ENCODE results near the gene RPTOR. TPM values are rescaled to one million over a fixed set of nuclear protein-coding genes. Genes with fewer than 3 reads are reported as not detected.

The RPTOR gene
- total RNA-seq, 2 experiments from 2014 or later = 48.1 to 87.8 TPM

DNA sequence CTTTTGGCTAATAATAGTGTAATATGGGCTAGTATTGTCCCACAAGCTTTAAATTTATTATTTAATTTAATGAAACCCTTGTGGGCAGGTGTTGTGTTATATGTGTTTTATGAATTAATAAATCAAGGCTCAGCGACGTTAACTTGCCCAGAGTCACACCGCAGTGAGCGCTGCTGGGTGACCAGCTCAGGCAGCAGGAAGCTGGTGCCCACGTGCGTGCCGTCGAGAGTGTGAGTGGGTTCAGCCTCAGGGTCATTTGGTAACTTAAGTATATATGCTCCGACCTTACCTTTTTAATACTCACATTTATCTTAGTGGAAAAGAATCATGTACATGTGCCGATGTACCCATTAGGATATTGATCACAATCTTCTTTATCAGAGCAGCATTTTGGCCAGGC, 309.6 kb downstream of the RPTOR start:
- H3K27ac ChIP-seq (ENCODE audit: low read depth, low read length, poor library complexity, severe bottlenecking) = no peak overlapping the region

DNA sequence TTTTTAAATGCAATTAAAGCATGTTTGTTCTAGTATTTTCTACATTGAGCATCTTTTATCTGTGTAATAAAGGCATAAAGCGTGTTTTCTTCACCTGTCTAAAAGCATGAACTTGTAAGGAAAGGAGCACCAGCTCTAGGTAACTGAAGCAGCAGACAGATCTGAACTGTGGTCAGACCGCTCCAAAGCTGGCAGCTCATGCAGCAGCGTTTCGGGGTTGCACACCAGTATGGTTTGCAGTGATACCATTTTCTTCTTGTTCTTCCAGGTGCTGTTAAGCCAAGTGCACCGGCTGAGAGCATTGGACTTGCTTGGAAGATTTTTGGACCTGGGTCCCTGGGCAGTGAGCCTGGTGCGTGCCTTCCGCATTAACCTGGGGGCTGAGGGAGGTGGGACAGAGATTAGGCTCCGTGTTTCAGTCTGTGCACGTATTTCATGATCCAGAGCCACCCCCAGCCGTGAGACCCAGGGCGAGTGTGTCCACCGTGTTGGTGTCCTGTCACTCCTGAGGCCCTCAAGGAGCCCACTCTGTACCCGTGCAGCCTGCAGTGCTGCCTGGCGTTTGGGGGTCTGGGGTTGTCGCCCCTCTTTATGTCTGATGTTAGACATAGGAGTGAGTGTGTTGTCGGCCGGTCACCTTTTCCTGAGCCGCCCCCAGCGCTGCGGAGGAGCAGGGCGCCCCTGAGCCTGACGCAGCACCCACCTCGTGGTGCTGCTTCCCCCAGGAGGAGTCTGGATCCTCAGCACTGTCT, 310.7 kb downstream of the RPTOR start:
- Histone ChIP-seq H3K79me2 (ENCODE audit: insufficient read depth, low read depth, low read length) (no peaks in the 10 kb centered on the region), H3K36me3 (ENCODE audit: insufficient read depth, low read length) (peaks cover 14% of the 10 kb centered on the region), H4K20me1 (ENCODE audit: insufficient read depth, low read length) (no peaks in the 10 kb centered on the region), H3K4me1 (ENCODE audit: insufficient read depth, low read length, poor library complexity, severe bottlenecking) (no peaks in the 10 kb centered on the region), H3K9me2 (ENCODE audit: insufficient read depth, low read length) (no peaks in the 10 kb centered on the region), H3K9me3 (ENCODE audit: low read length) (no peaks in the 10 kb centered on the region), H2AFZ (ENCODE audit: low read length) (no peak overlapping the region), H3K4me3 (ENCODE audit: low read depth, low read length, poor library complexity, severe bottlenecking) (no peak overlapping the region), H3K27ac (ENCODE audit: low read depth, low read length, poor library complexity, severe bottlenecking) (no peak overlapping the region), H3K4me2 (ENCODE audit: low read length) (no peak overlapping the region)
- CTCF ChIA-PET (ENCODE audit: unreplicated experiment) = no interaction called here
- TF ChIP-seq, protein P1, sequence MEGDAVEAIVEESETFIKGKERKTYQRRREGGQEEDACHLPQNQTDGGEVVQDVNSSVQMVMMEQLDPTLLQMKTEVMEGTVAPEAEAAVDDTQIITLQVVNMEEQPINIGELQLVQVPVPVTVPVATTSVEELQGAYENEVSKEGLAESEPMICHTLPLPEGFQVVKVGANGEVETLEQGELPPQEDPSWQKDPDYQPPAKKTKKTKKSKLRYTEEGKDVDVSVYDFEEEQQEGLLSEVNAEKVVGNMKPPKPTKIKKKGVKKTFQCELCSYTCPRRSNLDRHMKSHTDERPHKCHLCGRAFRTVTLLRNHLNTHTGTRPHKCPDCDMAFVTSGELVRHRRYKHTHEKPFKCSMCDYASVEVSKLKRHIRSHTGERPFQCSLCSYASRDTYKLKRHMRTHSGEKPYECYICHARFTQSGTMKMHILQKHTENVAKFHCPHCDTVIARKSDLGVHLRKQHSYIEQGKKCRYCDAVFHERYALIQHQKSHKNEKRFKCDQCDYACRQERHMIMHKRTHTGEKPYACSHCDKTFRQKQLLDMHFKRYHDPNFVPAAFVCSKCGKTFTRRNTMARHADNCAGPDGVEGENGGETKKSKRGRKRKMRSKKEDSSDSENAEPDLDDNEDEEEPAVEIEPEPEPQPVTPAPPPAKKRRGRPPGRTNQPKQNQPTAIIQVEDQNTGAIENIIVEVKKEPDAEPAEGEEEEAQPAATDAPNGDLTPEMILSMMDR (conservative IDR thresholded peaks at IDR 0.05; ENCODE audit: low read length) = no peak
- TF ChIP-seq EZH2phosphoT487 (IDR thresholded peaks at IDR 0.05; ENCODE audit: borderline replicate concordance, low read depth, low read length) = no peak
- no peak for DNase-seq (ENCODE audit: low spot score)
- POLR2A ChIA-PET = no interaction called here
- intact Hi-C loops (cut with micrococcal nuclease; ENCODE audit: unreplicated experiment) = no loop called here
- BruUV-seq (replicated peaks) = no TSS peak

More for the DNA sequence above, 309.6 kb downstream of the RPTOR start:
- H3K9me2 ChIP-seq (ENCODE audit: insufficient read depth, low read length) = no peaks in the 10 kb centered on the region
- H3K36me3 ChIP-seq (ENCODE audit: insufficient read depth, low read length) = peaks cover 14% of the 10 kb centered on the region
- no peak overlapping the region for H2AFZ ChIP-seq (ENCODE audit: low read length)
- H3K4me2 ChIP-seq (ENCODE audit: low read length) = no peak overlapping the region
- no peaks in the 10 kb centered on the region for H3K4me1 ChIP-seq (ENCODE audit: insufficient read depth, low read length, poor library complexity, severe bottlenecking)
- intact Hi-C loops (cut with micrococcal nuclease; ENCODE audit: unreplicated experiment) = no loop called here
- CTCF ChIA-PET (ENCODE audit: unreplicated experiment) = no interaction called here
- no peaks in the 10 kb centered on the region for H4K20me1 ChIP-seq (ENCODE audit: insufficient read depth, low read length)
- H3K4me3 ChIP-seq (ENCODE audit: low read depth, low read length, poor library complexity, severe bottlenecking) = no peak overlapping the region
- H3K79me2 ChIP-seq (ENCODE audit: insufficient read depth, low read depth, low read length) = no peaks in the 10 kb centered on the region
- no peak for TF ChIP-seq EZH2phosphoT487 (IDR thresholded peaks at IDR 0.05; ENCODE audit: borderline replicate concordance, low read depth, low read length)
- TF ChIP-seq, protein P1 (conservative IDR thresholded peaks at IDR 0.05; ENCODE audit: low read length) = no peak
- POLR2A ChIA-PET = no interaction called here
- no peak for DNase-seq (ENCODE audit: low spot score)
- no peaks in the 10 kb centered on the region for H3K9me3 ChIP-seq (ENCODE audit: low read length)
- no TSS peak for BruUV-seq (replicated peaks)

Measured in OCI-LY7 (cell line).